ENCODE measurements around the gene CACNB2. TPM values are rescaled to one million over a fixed set of nuclear protein-coding genes. Genes with fewer than 3 reads are reported as not detected.

Gene CACNB2
- polyA plus RNA-seq, 1 of the 3 experiments (the other 2 are of a cell fraction), result 0.74 TPM

DNA sequence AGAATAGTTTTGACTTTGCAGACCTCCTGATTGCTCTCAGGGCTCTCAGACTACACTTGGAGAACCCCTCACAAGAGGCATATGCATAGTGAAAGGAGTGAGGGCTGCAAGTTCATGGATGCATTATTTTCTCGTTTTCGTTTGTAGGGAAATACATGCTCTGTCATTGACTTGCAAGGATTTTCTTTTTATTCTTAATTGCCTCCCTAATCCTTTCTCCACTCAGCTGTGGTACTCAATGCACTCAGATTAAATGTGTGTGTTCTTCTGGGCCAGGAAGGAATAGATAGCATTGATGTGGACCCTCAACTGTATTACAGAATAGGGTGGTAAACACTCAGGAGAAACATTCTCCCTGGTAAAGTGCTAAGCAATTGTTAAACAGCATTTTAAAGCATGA, 188.7 kb downstream of the CACNB2 start (continued):
- no peak for TF ChIP-seq MXI1 (IDR thresholded peaks at IDR 0.05; ENCODE audit: low read depth, low read length)

DNA sequence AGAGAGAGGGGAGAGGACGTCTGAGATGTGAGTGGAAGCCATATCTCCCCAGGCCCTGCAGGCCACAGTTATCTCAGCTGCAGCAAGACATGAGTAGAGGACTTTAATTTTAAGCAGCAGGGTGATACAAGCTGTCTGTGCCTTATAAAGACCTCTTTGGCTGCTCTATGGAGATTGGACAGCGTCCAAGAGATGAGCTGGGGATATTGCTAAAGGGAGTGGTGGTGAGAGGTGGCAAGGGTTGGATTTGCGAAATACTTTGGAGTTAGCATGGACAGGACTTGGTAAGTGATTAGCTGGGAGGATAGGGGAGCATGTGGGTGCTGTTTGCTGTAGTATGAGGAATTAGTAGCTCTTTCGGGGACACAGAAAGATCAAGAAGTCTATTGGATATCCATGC, 191.8 kb downstream of the CACNB2 start:
- CTCF ChIA-PET, result no interaction called here
- Histone ChIP-seq H3K9me3 (no peaks in the 10 kb centered on the region), H3K9ac (no peak overlapping the region), H4K20me1 (ENCODE audit: insufficient read depth) (no peaks in the 10 kb centered on the region), H3K36me3 (replicated peaks in 1 of 2; ENCODE audit: control insufficient read depth in 1 of 2, insufficient read depth in 2 of 2, low read length in 1 of 2) (no peaks in the 10 kb centered on the region), H3K9me2 (no peaks in the 10 kb centered on the region), H3K27me3 (ENCODE audit: insufficient read depth) (no peaks in the 10 kb centered on the region), H2AFZ (ENCODE audit: low read depth) (no peak overlapping the region), H3F3A (replicated peaks; ENCODE audit: insufficient read depth) (no peaks in the 10 kb centered on the region), H3K4me1 (ENCODE audit: control insufficient read depth in 1 of 2, insufficient read depth in 2 of 2, low read depth in 1 of 2, low read length in 1 of 2) (no peaks in the 10 kb centered on the region), H3K79me2 (ENCODE audit: insufficient read depth) (no peaks in the 10 kb centered on the region), H3K27ac (ENCODE audit: low read depth in 2 of 2, low read length in 1 of 2) (no peak overlapping the region), H3K4me3 (ENCODE audit: low read depth in 2 of 2, low read length in 1 of 2) (no peak overlapping the region), H3K4me2 (no peak overlapping the region)
- POLR2A ChIA-PET, result no interaction called here
- TF ChIP-seq, protein P1, sequence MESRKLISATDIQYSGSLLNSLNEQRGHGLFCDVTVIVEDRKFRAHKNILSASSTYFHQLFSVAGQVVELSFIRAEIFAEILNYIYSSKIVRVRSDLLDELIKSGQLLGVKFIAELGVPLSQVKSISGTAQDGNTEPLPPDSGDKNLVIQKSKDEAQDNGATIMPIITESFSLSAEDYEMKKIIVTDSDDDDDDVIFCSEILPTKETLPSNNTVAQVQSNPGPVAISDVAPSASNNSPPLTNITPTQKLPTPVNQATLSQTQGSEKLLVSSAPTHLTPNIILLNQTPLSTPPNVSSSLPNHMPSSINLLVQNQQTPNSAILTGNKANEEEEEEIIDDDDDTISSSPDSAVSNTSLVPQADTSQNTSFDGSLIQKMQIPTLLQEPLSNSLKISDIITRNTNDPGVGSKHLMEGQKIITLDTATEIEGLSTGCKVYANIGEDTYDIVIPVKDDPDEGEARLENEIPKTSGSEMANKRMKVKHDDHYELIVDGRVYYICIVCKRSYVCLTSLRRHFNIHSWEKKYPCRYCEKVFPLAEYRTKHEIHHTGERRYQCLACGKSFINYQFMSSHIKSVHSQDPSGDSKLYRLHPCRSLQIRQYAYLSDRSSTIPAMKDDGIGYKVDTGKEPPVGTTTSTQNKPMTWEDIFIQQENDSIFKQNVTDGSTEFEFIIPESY (IDR thresholded peaks at IDR 0.05; ENCODE audit: borderline replicate concordance, low read depth), result no peak
- TF ChIP-seq NRF1 (IDR thresholded peaks at IDR 0.05; ENCODE audit: low read depth, low read length), result no peak
- no peak for TF ChIP-seq MEF2A (IDR thresholded peaks at IDR 0.05; ENCODE audit: borderline replicate concordance, low read depth)
- TF ChIP-seq SIN3A (IDR thresholded peaks at IDR 0.05; ENCODE audit: borderline replicate concordance, low read depth, low read length), result no peak
- no peak for TF ChIP-seq EZH2phosphoT487 (IDR thresholded peaks at IDR 0.05; ENCODE audit: borderline replicate concordance, low read depth)
- no peak for TF ChIP-seq ELF1 (IDR thresholded peaks at IDR 0.05)
- TF ChIP-seq SMC3 (IDR thresholded peaks at IDR 0.05; ENCODE audit: low read depth, low read length), result no peak
- TF ChIP-seq FOXM1 (IDR thresholded peaks at IDR 0.05; ENCODE audit: low read depth), result no peak
- no peak for TF ChIP-seq CHD2 (IDR thresholded peaks at IDR 0.05; ENCODE audit: low read length, partially characterized antibody)
- no peak for TF ChIP-seq RAD21 (IDR thresholded peaks at IDR 0.05; ENCODE audit: low read length)
- no peak for TF ChIP-seq TAF1 (IDR thresholded peaks at IDR 0.05; ENCODE audit: borderline replicate concordance, low read depth, low read length)
- TF ChIP-seq, protein P2, sequence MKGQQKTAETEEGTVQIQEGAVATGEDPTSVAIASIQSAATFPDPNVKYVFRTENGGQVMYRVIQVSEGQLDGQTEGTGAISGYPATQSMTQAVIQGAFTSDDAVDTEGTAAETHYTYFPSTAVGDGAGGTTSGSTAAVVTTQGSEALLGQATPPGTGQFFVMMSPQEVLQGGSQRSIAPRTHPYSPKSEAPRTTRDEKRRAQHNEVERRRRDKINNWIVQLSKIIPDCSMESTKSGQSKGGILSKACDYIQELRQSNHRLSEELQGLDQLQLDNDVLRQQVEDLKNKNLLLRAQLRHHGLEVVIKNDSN (IDR thresholded peaks at IDR 0.05; ENCODE audit: borderline replicate concordance, low read depth), result no peak
- TF ChIP-seq EP300 (IDR thresholded peaks at IDR 0.05; ENCODE audit: borderline replicate concordance in 1 of 2, low read depth in 1 of 2, low read length in 1 of 2), result no peak
- TF ChIP-seq RFX5 (IDR thresholded peaks at IDR 0.05; ENCODE audit: low read length), result no peak
- no peak for TF ChIP-seq RXRA (IDR thresholded peaks at IDR 0.05; ENCODE audit: borderline replicate concordance, low read depth)
- TF ChIP-seq TEAD4 (IDR thresholded peaks at IDR 0.05; ENCODE audit: borderline replicate concordance, insufficient read depth), result no peak
- TF ChIP-seq NFIC (IDR thresholded peaks at IDR 0.05; ENCODE audit: borderline replicate concordance), result no peak
- 58% methylated on average over 4 of the region's 4 CpGs for WGBS (ENCODE audit: low lambda C conversion rate)
- no peak for DNase-seq
